Measurements from ENCODE around the gene FAM219A. TPM values are rescaled to one million over a fixed set of nuclear protein-coding genes. Genes with fewer than 3 reads are reported as not detected.
"Not testable (repeated sequence)": the region's sequence is repeated elsewhere in the genome, so short reads cannot be mapped to it uniquely, and the experiment has no call there.

FAM219A gene
- total and polyA plus RNA-seq, 2 donors (not counting 1 experiment from before 2014, with no cell fraction given), result 5.3 to 7.3 TPM

GRCh38 chr9:34365282-34365681 is 93.1 kb downstream of the FAM219A start:
- Histone ChIP-seq H3K27ac (ENCODE audit: insufficient read depth, low read length) (no peak overlapping the region), H3K4me1 (ENCODE audit: control insufficient read depth, extremely low read depth, insufficient read depth, low read length) (no peaks in the 10 kb centered on the region), H3K4me2 (ENCODE audit: extremely low read depth, insufficient read depth, low read length) (no peak overlapping the region), H3K4me3 (replicated peaks in 1 of 4; ENCODE audit: control extremely low read depth in 1 of 4, insufficient read depth in 1 of 4, low read depth in 3 of 4, low read length in 4 of 4) (no peak overlapping the region), H3K9me3 (ENCODE audit: control insufficient read depth, insufficient read depth, low read depth, low read length) (no peaks in the 10 kb centered on the region), H3K36me3 (ENCODE audit: control insufficient read depth, insufficient read depth, low read length) (no peaks in the 10 kb centered on the region), H3K79me2 (ENCODE audit: control insufficient read depth, insufficient read depth, low read length) (no peaks in the 10 kb centered on the region), H3K27me3 (ENCODE audit: control insufficient read depth, insufficient read depth, low read length) (peaks cover under 1% of the 10 kb centered on the region), H4K20me1 (ENCODE audit: control insufficient read depth, extremely low read depth, insufficient read depth, low read length) (no peaks in the 10 kb centered on the region), H2AFZ (ENCODE audit: low read length) (no peak overlapping the region), H3K9ac (ENCODE audit: insufficient read depth, low read length) (no peak overlapping the region)
- TF ChIP-seq EZH2 (IDR thresholded peaks at IDR 0.05; ENCODE audit: low read length, missing control alignments), result no peak
- TF ChIP-seq CTCF (conservative IDR thresholded peaks at IDR 0.05 in 1 of 2, IDR thresholded peaks at IDR 0.05 in 1 of 2; ENCODE audit: low read depth in 1 of 2, low read length in 2 of 2), result no peak
- no peak for DNase-seq (ENCODE audit: low read depth in 2 of 2)

GRCh38 chr9:34363619-34364351 is 94.6 kb downstream of the FAM219A start:
- TF ChIP-seq EZH2 (IDR thresholded peaks at IDR 0.05; ENCODE audit: low read length, missing control alignments), result no peak
- TF ChIP-seq CTCF (conservative IDR thresholded peaks at IDR 0.05 in 1 of 2, IDR thresholded peaks at IDR 0.05 in 1 of 2; ENCODE audit: low read depth in 1 of 2, low read length in 2 of 2), result no peak
- Histone ChIP-seq H3K4me1 (ENCODE audit: control insufficient read depth, extremely low read depth, insufficient read depth, low read length) (no peaks in the 10 kb centered on the region), H2AFZ (ENCODE audit: low read length) (no peak overlapping the region), H3K9ac (ENCODE audit: insufficient read depth, low read length) (no peak overlapping the region), H3K4me2 (ENCODE audit: extremely low read depth, insufficient read depth, low read length) (no peak overlapping the region), H3K9me3 (ENCODE audit: control insufficient read depth, insufficient read depth, low read depth, low read length) (no peaks in the 10 kb centered on the region), H3K36me3 (ENCODE audit: control insufficient read depth, insufficient read depth, low read length) (no peaks in the 10 kb centered on the region), H3K27me3 (ENCODE audit: control insufficient read depth, insufficient read depth, low read length) (no peaks in the 10 kb centered on the region), H3K79me2 (ENCODE audit: control insufficient read depth, insufficient read depth, low read length) (no peaks in the 10 kb centered on the region), H3K27ac (ENCODE audit: insufficient read depth, low read length) (no peak overlapping the region), H3K4me3 (replicated peaks in 1 of 4; ENCODE audit: control extremely low read depth in 1 of 4, insufficient read depth in 1 of 4, low read depth in 3 of 4, low read length in 4 of 4) (no peak overlapping the region), H4K20me1 (ENCODE audit: control insufficient read depth, extremely low read depth, insufficient read depth, low read length) (no peaks in the 10 kb centered on the region)
- DNase-seq (ENCODE audit: low read depth in 2 of 2), result no peak

- DNase-seq (ENCODE audit: low read depth in 2 of 2), result no peak
- Histone ChIP-seq H3K4me1 (ENCODE audit: control insufficient read depth, extremely low read depth, insufficient read depth, low read length) (no peaks in the 10 kb centered on the region), H3K9me3 (ENCODE audit: control insufficient read depth, insufficient read depth, low read depth, low read length) (no peaks in the 10 kb centered on the region), H3K4me3 (replicated peaks in 1 of 4; ENCODE audit: control extremely low read depth in 1 of 4, insufficient read depth in 1 of 4, low read depth in 3 of 4, low read length in 4 of 4) (no peak overlapping the region), H3K9ac (ENCODE audit: insufficient read depth, low read length) (no peak overlapping the region), H2AFZ (ENCODE audit: low read length) (no peak overlapping the region), H3K27me3 (ENCODE audit: control insufficient read depth, insufficient read depth, low read length) (no peaks in the 10 kb centered on the region), H3K4me2 (ENCODE audit: extremely low read depth, insufficient read depth, low read length) (no peak overlapping the region), H3K79me2 (ENCODE audit: control insufficient read depth, insufficient read depth, low read length) (no peaks in the 10 kb centered on the region), H3K36me3 (ENCODE audit: control insufficient read depth, insufficient read depth, low read length) (no peaks in the 10 kb centered on the region), H3K27ac (ENCODE audit: insufficient read depth, low read length) (no peak overlapping the region), H4K20me1 (ENCODE audit: control insufficient read depth, extremely low read depth, insufficient read depth, low read length) (no peaks in the 10 kb centered on the region)
- no peak for TF ChIP-seq EZH2 (IDR thresholded peaks at IDR 0.05; ENCODE audit: low read length, missing control alignments)
Measured at GRCh38 chr9:34362614-34363214, 95.7 kb downstream of the FAM219A start.

- H3K9ac ChIP-seq (ENCODE audit: insufficient read depth, low read length); H3K36me3 ChIP-seq (ENCODE audit: control insufficient read depth, insufficient read depth, low read length); H3K27me3 ChIP-seq (ENCODE audit: control insufficient read depth, insufficient read depth, low read length); H3K27ac ChIP-seq (ENCODE audit: insufficient read depth, low read length); H3K79me2 ChIP-seq (ENCODE audit: control insufficient read depth, insufficient read depth, low read length); H3K4me2 ChIP-seq (ENCODE audit: extremely low read depth, insufficient read depth, low read length); H3K9me3 ChIP-seq (ENCODE audit: control insufficient read depth, insufficient read depth, low read depth, low read length); H3K4me3 ChIP-seq (replicated peaks in 1 of 4; ENCODE audit: control extremely low read depth in 1 of 4, insufficient read depth in 1 of 4, low read depth in 3 of 4, low read length in 4 of 4); DNase-seq (ENCODE audit: low read depth in 2 of 2); H3K4me1 ChIP-seq (ENCODE audit: control insufficient read depth, extremely low read depth, insufficient read depth, low read length); H4K20me1 ChIP-seq (ENCODE audit: control insufficient read depth, extremely low read depth, insufficient read depth, low read length); H2AFZ ChIP-seq (ENCODE audit: low read length): not testable (repeated sequence)
Measured at GRCh38 chr9:34352957-34353356, 105.4 kb downstream of the FAM219A start.

GRCh38 chr9:34352122-34352652 is 106.2 kb downstream of the FAM219A start:
- DNase-seq (ENCODE audit: low read depth in 2 of 2); H3K4me1 ChIP-seq (ENCODE audit: control insufficient read depth, extremely low read depth, insufficient read depth, low read length); H3K27me3 ChIP-seq (ENCODE audit: control insufficient read depth, insufficient read depth, low read length); H4K20me1 ChIP-seq (ENCODE audit: control insufficient read depth, extremely low read depth, insufficient read depth, low read length); H2AFZ ChIP-seq (ENCODE audit: low read length); H3K4me2 ChIP-seq (ENCODE audit: extremely low read depth, insufficient read depth, low read length); H3K27ac ChIP-seq (ENCODE audit: insufficient read depth, low read length); H3K9me3 ChIP-seq (ENCODE audit: control insufficient read depth, insufficient read depth, low read depth, low read length); H3K36me3 ChIP-seq (ENCODE audit: control insufficient read depth, insufficient read depth, low read length); H3K9ac ChIP-seq (ENCODE audit: insufficient read depth, low read length); H3K4me3 ChIP-seq (replicated peaks in 1 of 4; ENCODE audit: control extremely low read depth in 1 of 4, insufficient read depth in 1 of 4, low read depth in 3 of 4, low read length in 4 of 4); H3K79me2 ChIP-seq (ENCODE audit: control insufficient read depth, insufficient read depth, low read length): not testable (repeated sequence)

All from fibroblast of lung (primary cell).